SK-N-MC (cell line): ENCODE measurements around the gene DSCAM.

Experiments
- DNase-seq: peaks from one replicate; pipeline ENCODE4 v3.0.0-alpha.2; 2011; ENCODE audit warnings: low read depth, low spot score
- H3K27ac ChIP-seq: fragments of 200-600 bp; sonication (generic); 2 replicates; pipeline ENCODE4 v1.5.1; 2016; ENCODE audit warnings: mixed run types
- H3K36me3 ChIP-seq: fragments of 200-600 bp; sonication (generic); 2 replicates; pipeline ENCODE4 v1.6.1; 2017; ENCODE audit warnings: antibody characterized with exemption, low read length, mixed read lengths; ENCODE audit not compliant: insufficient read depth
- H3K4me3 ChIP-seq: fragments of 200-600 bp; sonication (generic); 2 replicates; pipeline ENCODE4 v1.5.1; 2016
- H3K9ac ChIP-seq: fragments of 200-600 bp; sonication (generic); 2 replicates; pipeline ENCODE4 v1.8.0; 2017; ENCODE audit warnings: mixed run types, mixed read lengths; ENCODE audit not compliant: insufficient read length
- H3K9me3 ChIP-seq: fragments of 200-600 bp; sonication (generic); 2 replicates; pipeline ENCODE4 v1.6.1; 2017; ENCODE audit warnings: low read depth, mild to moderate bottlenecking, antibody characterized with exemption, low read length, moderate library complexity, mixed read lengths
- EZH2 ChIP-seq: fragments of 200-600 bp; sonication (generic); IDR thresholded peaks from one replicate; pipeline ENCODE4 v1.6.1; 2017; ENCODE audit warnings: antibody characterized with exemption
- FOXP2 ChIP-seq: optimal IDR thresholded peaks from 2 replicates; pipeline ENCODE3; 2011; ENCODE audit warnings: mild to moderate bottlenecking, moderate library complexity; ENCODE audit not compliant: insufficient read depth; ENCODE audit errors: extremely low read length, control extremely low read depth
- POLR2AphosphoS5 ChIP-seq: IDR thresholded peaks from 2 replicates; pipeline ENCODE4 v1.6.1; 2012; ENCODE audit warnings: mild to moderate bottlenecking, low read depth, low read length, borderline replicate concordance

DSCAM gene

DNA sequence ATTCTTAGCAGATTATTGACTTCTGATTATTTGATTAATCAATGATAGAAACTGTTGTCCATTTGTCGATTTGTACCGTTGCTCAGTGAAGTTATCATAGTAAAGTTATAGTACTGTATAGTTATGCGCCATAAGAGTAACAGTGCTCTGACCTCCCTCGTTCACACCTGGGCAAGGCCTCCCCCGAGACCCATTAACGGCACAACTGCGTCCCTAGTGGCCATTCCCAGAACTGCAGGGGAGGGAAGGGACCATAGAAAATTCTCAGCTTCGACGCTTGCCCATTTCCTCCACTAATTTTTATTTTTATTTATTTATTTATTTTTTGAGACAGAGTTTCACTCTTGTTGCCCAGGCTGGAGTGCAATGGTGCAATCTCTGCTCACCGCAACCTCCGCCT, 334.4 kb downstream of the DSCAM start:
- Histone ChIP-seq H3K27ac (no peak overlapping the region), H3K36me3 (no peaks in the 10 kb centered on the region), H3K9me3 (no peaks in the 10 kb centered on the region), H3K9ac (no peak overlapping the region), H3K4me3 (no peak overlapping the region)
- TF ChIP-seq POLR2AphosphoS5 = no peak
- DNase-seq = no peak

DNA sequence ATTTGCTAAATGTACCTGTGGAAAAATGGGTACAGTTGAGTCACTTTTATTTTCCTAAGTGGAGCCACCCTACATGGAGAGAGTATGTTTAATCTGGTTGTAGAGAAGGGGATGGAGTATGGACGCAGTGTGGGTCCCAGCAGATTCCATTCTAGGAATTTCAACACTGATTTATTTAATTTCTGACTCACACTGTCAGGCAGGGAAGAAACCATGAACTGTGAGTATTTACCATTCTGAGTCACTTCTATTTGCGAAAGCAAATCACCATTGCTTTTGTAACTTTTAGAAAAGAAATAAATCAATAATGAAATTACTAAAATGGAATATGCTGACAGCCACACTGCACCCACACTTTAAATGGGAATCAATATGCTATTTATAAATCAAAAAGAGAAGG, 339.0 kb downstream of the DSCAM start:
- no peak for TF ChIP-seq FOXP2
- TF ChIP-seq EZH2 = no peak
- Histone ChIP-seq H3K4me3 (no peak overlapping the region), H3K9me3 (no peaks in the 10 kb centered on the region), H3K27ac (no peak overlapping the region), H3K9ac (no peak overlapping the region), H3K36me3 (no peaks in the 10 kb centered on the region)
- no peak for DNase-seq

DNA sequence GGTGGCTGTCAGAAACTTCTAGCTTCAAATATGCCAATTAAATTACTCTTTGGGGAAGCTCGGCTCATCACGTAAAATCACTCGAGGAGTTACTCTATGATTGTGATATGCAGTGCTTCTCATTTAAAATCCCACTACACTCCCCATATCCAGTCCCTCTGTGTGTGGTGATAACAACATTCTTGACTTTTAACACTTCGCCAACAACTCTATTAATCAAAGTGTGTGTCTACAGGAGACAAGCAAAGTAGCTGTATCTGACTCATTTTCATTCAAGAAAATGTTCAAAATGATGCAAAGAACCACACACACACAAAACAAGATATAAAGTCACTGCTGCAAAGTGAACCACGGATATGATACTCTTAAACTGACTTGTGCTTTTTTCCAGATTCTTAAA, 341.3 kb downstream of the DSCAM start:
- Histone ChIP-seq H3K27ac (no peak overlapping the region), H3K9me3 (no peaks in the 10 kb centered on the region), H3K9ac (no peak overlapping the region), H3K4me3 (no peak overlapping the region), H3K36me3 (no peaks in the 10 kb centered on the region)
- TF ChIP-seq EZH2 (no peak), POLR2AphosphoS5 (no peak), FOXP2 (no peak)
- no peak for DNase-seq

DNA sequence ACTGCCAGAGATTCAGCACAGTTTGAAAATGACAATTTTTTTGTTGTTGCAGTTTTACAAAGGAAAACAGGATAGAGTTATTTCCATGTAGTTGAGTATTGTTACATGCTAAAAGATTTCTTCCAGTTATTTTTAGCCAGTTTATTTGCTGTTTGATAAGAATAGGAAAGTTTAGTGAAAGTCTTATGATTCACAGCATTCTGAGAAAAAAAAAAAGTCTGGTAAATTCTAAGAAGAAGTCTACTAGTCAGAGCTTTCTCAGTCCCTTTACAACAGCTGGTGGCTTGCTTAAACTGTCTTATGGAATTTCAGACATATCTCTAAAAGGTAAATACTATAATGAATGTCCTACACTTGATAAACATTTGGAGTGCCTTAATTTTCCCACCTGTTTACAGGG, 341.7 kb downstream of the DSCAM start:
- TF ChIP-seq POLR2AphosphoS5 (no peak), FOXP2 (no peak), EZH2 (no peak)
- Histone ChIP-seq H3K4me3 (no peak overlapping the region), H3K9ac (no peak overlapping the region), H3K36me3 (no peaks in the 10 kb centered on the region), H3K27ac (no peak overlapping the region), H3K9me3 (no peaks in the 10 kb centered on the region)
- no peak for DNase-seq

DNA sequence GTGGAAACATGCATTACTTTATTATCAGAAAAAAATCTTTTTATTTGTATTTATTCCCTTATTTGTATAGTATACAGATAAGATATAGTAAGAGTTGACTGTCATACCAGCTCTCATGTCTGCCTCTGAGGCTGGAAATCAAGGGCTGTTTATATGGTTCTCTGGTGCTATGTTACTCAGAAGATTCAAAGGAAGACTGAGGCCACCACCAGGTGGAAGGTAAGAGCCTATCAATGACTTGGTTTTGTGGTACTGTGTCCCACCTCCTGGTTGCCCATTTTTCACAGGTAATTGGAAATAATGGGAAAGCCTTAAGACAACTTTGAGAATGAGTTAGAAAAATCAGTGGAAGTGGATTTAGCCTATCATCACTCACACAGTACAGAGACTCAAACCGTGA, 342.1 kb downstream of the DSCAM start:
- Histone ChIP-seq H3K9me3 (no peaks in the 10 kb centered on the region), H3K4me3 (no peak overlapping the region), H3K9ac (no peak overlapping the region), H3K27ac (no peak overlapping the region), H3K36me3 (no peaks in the 10 kb centered on the region)
- no peak for TF ChIP-seq POLR2AphosphoS5
- TF ChIP-seq EZH2 = no peak
- TF ChIP-seq FOXP2 = no peak
- no peak for DNase-seq

DNA sequence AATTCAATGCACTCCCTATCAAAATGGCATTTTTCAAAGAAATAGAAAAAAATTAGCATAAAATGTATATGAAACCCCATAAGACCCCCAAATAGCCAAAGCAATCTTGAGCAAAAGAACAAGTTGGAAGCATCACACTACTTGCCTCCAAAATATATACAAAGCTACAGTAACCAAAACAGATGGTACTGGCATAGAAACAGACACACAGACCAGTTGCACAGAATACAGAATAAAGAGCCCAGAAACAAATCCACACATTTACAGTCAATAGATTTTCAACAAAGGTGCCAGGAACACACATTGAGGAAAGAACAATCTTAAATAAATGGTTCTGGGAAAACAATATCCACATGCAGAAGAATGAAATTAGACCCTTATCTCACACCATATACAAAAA, 350.8 kb downstream of the DSCAM start:
- Histone ChIP-seq H3K9ac (no peak overlapping the region), H3K4me3 (no peak overlapping the region), H3K9me3 (no peaks in the 10 kb centered on the region; the same call in 1 of the 2 replicates), H3K36me3 (no peaks in the 10 kb centered on the region), H3K27ac (no peak overlapping the region)
- TF ChIP-seq FOXP2 (no peak), POLR2AphosphoS5 (no peak), EZH2 (no peak)
- no peak for DNase-seq

DNA sequence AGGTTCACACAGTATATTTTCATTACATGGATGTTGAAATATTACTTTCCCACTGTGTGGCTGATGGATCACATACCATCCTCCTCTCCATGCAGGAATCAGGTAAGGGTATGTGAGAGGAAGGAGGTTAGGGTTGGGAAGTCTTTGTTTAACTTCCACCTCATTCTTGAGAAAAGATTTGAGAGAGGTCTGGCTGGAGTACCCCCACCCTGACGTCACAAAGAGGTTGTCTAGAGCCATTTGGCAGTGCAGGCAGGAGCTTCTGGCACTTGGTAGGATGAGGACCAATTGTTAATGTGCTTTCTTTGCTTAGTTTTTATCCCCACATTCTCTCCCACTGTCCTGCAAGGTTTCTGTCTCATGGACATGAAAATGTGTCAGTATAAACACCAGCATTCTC, 356.6 kb downstream of the DSCAM start:
- H3K9me3 ChIP-seq = no peaks in the 10 kb centered on the region; the same call in 1 of the 2 replicates
- no peak overlapping the region for H3K9ac ChIP-seq
- no peak overlapping the region for H3K27ac ChIP-seq
- DNase-seq = no peak
- TF ChIP-seq EZH2 (no peak), POLR2AphosphoS5 (no peak), FOXP2 (no peak)
- no peak overlapping the region for H3K4me3 ChIP-seq
- no peaks in the 10 kb centered on the region for H3K36me3 ChIP-seq

DNA sequence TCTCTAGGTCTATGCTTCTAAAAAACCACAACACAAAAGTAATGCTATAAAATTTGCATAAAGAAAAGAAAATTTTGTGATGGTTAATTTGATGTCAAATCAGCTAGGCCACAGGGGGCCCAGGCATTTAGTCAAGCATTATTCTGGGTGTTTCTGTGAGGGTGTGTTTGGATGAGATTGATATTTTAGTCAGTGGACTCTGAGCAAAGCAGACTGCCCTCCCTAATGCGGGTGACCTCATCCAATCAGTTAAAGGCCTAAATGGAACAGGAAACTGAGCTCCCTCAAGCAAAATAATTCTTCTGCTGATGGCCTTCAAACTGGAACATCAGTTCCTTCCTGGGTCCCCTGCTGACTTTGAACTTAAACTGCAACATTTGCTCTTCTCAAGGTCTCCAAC, 358.0 kb downstream of the DSCAM start:
- no peak for DNase-seq
- H3K9me3 ChIP-seq = no peaks in the 10 kb centered on the region; the same call in 1 of the 2 replicates
- no peak overlapping the region for H3K9ac ChIP-seq
- no peak for TF ChIP-seq FOXP2
- no peak overlapping the region for H3K27ac ChIP-seq
- H3K36me3 ChIP-seq = no peaks in the 10 kb centered on the region
- H3K4me3 ChIP-seq = no peak overlapping the region

DNA sequence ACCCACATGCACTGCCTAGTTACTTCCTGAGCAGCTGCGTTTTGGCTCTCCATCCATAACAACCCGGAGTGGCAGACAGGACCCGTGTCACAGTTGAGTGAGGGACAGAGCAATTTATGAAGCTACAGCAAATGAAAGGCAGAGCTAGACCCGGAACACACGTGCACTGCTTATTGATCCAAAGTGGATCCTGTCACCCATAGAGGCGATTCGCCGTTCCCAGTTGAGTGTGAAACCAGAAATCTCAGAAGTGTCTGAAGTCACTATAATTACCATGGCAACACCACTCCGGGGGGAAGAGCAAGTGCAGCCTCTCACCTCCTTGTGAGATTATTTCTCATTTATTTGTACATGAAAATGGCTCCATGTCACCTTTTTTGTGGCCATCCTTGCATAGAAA, 365.2 kb downstream of the DSCAM start:
- DNase-seq = no peak
- Histone ChIP-seq H3K4me3 (no peak overlapping the region), H3K9me3 (no peaks in the 10 kb centered on the region), H3K9ac (no peak overlapping the region), H3K27ac (no peak overlapping the region), H3K36me3 (no peaks in the 10 kb centered on the region)
- TF ChIP-seq FOXP2 (no peak), EZH2 (no peak), POLR2AphosphoS5 (no peak)

DNA sequence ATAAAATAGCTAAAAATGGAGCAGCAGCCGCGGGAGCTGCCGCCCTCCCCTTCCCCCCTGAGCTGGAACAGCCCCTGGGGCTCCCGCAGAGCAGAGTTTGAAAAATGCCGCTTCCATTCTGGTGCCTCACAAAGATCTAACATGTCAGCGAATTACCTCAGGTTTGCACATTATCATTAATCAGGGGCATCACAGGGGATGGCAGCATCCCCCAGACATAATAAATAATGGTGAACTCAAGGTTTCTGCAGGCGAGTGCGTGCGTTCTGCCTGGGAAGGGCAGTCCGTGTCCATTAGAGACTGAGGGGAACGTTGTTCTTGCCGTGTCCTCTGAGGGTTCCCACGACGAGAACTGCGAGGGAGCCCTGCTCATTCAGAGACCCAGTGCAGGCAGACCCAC, 372.4 kb downstream of the DSCAM start:
- H3K4me3 ChIP-seq = no peak overlapping the region
- no peak for DNase-seq
- H3K36me3 ChIP-seq = no peaks in the 10 kb centered on the region
- no peaks in the 10 kb centered on the region for H3K9me3 ChIP-seq
- TF ChIP-seq EZH2 = no peak
- TF ChIP-seq POLR2AphosphoS5 = no peak
- no peak for TF ChIP-seq FOXP2
- no peak overlapping the region for H3K27ac ChIP-seq
- no peak overlapping the region for H3K9ac ChIP-seq

DNA sequence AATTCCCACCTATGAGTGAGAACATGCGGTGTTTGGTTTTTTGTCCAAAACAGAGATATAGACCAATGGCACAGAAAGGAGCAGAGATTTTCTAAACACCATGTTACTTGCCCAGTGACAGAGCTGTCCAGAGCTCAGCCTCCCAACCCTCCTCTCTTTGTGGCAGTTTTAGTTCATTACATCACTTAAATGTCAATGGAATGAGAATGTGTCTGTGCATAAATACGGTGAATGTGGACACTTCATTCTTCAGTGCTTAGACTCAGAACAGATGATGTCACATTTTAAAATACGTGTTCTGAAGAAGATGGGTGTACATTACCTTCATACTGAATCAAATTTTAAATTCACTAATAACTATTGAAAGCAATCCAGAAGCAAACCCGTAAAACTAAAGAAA, 374.9 kb downstream of the DSCAM start:
- Histone ChIP-seq H3K9ac (no peak overlapping the region), H3K4me3 (no peak overlapping the region), H3K27ac (no peak overlapping the region), H3K36me3 (no peaks in the 10 kb centered on the region), H3K9me3 (no peaks in the 10 kb centered on the region)
- no peak for TF ChIP-seq FOXP2
- TF ChIP-seq EZH2 = no peak
- no peak for TF ChIP-seq POLR2AphosphoS5
- DNase-seq = no peak
